IPS-NIHi7 (cell line): ENCODE measurements around the gene SH2D4B.
A peak's percentile ranks its signal among the peaks of the same experiment; 100 is the strongest.

Source experiments
- DNase-seq: peaks from one replicate; pipeline ENCODE4 v3.0.0; 2012; ENCODE audit warnings: mixed read lengths; ENCODE audit errors: extremely low spot score

The SH2D4B gene

DNA sequence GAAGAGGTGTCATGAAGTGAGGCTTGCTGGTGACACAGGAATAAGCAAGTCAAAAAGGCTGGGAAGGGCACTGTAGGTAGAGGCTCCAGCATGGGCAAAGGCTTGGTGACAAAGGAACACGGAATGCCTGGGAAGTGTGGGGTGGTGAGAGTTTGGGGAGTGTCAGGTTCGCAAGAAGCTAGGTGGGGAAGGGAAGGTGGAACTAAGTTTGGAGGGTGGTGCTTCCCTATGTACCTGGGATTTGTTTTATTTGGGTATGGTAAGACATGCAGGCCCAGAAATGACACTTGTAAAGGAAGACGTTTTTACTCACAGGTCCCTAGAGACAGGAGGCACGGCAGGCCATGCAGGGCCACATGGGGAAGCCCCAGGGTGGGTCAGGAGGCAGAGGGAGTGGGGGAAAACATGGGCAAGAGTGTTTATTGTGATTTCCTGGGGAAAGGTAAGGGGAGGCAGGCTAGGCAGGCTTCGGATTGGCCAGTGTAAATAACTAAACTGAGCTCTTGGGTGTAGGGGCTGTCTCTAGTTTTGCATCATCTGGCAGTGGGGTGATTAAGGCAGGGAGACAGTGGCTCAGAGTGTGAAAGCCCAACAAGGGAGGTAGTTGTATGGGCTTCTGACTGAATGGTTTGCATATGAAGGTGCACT is 52.1 kb downstream of the SH2D4B start:
- no peak for DNase-seq

DNA sequence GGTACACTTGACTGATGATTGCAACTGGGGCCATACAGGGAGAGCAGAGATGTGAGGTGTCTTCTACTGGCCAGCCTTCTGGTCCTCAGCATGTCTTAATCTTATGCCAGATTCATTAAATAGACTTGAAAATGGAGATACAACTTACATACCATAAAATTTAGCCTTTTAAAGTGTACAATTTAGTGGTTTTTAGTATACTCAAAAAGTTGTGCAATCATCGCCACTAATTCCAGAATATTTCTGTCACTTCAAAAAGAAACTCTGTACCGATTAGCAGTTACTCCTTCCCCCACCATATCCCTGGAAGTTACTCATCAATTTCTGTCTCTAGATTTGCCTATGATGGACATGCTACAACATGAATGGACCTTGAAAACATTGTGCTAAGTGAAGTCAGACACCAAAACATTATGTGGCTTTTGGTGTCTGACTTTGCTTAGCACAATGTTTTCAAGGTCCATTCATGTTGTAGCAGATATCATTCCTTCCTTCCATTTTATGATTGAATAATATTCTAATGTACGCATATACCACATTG is 53.0 kb downstream of the SH2D4B start:
- DNase-seq: no peak

DNA sequence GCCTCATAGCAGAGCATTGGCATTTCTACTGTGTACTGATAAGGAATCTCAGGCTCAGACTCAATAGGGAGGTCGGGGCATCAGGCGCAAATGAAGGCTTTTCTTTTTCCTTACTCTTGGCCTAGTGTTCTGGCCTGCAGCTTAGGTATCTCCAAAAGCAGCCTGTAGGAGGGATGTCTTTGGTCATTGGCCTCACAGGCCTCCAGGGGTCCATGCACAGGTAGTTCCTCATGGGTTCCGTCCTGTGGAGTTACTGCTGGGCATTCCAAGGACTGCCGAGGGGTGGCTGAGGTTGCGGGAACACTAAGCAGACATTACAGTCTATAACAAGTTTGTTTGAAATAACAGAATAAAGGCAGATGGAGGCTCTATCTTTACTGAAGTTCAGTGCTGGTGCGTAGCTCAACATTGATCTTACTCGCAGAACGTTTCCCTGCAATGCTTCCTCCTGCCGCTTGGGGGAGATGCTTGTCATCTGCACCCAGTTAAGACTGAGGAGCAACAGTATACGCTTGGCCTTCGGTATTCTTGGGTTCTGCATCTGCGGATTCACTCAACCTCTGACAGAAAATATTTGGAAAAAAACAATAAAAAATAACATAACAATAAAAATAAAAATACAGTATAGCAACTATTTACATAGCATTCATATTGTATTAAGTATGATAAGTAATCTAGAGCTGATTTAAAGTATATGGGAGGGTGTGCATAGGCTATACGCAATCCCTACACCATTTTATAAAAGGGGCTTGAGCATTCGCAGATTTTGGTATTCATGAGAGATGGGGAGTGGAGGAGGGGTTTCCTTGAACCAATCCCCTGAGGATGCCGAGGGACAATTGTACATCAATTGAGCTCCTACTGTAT is 58.9 kb downstream of the SH2D4B start:
- peak; percentile 78 for DNase-seq

DNA sequence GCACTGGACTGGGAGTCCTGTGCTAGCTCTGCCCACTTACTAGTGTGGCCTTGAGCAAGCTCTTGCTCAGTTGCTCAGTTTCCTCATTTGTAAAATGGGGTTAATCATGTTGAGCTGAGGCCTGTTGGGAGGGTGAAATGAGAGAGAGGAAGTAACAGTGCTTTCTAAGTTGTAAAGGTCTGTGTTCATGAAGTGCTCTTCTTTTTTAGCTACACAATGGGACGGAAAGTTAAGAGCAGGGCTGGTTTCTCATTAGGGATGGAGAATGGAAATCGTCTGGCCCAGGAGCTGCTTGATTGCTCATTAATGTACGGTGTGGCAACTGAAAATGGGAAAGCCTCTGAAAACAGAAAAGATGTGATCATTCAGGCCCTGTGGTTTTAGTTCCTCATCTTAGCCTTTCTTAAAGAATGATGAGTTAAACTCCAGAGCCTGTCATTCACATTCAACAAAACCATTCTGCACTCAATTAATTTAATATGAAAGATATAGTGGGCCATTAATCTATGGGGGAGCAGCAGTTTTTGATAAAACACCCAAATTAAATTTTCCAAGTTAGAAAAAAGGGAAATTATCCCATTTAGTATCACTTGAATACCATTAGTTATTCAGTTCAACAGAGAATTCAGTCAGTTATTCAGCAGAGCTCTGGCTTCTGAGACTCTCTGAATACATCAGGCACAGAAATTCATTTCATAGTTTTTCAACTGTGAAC is 60.5 kb downstream of the SH2D4B start:
- no peak for DNase-seq

DNA sequence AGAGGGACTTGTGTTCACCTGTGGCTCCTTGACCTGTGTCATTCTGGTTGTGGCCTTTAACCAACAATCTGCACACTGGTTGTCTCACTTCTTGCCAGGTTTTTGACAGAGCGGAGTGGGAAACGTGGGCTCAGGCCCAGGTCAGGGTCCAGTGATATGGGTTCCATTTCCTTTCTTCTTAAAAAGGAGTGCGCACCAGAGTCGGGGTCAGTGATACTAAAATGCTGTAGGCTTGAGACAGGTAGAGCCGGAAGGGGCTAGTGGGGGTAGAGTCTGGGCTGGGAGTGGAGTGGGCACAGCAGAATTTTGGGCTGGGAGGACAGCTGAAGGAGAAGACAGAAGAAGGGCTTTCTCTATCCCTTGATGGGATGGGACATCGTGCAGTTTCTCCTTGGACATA is 61.2 kb downstream of the SH2D4B start:
- DNase-seq: no peak

DNA sequence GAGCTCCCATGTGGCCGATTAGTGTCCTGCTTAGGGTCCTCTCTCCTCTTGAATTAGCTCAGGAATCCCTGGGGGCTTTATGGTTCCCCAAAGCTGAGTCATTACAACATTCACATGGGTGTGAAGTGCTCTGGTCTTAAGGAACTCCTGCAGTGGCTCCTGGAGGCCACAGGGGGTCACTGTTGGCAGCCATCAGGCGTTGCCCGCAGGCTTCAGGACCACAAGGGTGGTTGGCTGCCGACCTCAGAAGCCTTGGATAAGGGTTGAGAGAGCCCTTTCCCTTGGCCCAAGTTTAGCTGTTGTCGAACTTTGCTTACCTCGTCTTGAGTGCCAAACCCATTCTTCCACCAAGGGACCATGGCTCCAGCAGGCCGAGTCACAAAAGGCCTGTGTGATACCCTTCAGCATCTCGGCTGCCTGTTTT is 61.7 kb downstream of the SH2D4B start:
- peak; percentile 90 for DNase-seq

DNA sequence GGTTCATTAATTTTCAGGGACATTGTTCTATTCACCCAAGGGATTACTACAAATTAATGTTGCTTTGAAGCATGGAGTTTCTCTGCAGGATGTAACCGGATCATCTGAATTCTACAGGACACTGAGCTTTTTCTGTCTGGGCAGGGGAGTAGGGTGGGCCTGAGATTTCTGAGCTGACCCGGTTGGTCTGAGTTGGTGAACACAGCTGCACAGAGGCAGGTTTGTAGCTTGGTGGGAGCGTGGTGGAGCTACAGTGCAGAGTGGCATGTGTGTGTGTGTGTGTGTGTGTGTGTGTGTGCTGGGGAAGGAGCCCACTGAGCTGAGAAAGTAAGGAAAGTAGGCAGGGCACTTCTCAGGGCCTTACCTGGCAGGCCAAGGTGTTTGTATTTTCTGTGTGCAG is 62.6 kb downstream of the SH2D4B start:
- DNase-seq: no peak

DNA sequence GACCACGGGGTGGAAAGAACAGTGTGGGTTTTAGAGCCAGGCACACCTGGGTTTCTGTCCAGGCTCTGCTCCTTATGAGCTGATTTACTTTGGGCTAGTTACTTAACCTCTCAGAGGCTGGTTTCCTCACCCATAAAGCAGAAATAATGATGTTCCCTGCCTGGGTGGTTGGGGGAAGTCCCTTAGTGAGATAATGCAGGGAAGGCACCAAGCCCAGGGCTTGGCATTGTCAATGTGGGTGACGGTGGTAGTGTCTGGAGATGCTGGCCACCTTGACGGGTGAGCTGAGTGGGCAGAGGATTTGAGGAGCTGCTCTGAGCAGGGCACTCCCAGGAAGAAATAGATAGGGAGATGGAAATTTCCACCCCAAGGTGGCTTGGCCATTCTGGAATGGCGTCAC is 65.2 kb downstream of the SH2D4B start:
- DNase-seq: no peak

DNA sequence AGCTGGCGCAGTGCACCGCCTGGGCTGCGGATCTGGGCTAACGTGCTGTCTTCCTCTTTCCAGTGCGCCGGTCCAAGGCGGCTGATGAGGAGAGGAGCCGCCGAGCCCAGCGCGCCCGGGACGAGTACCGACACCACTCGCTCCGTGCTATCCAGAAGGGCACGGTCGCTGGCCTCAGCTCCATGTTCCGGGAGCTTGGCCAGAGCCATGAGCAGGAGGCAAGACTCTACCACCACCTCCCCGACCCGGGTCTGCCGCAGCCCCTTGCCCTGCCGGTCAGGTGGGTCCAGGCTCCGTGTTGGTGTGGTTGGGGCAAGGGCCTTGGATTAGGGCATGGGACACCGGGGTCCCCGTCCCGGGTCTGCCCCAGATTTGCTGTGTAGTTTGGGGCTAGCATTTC is 65.8 kb downstream of the SH2D4B start:
- no peak for DNase-seq

DNA sequence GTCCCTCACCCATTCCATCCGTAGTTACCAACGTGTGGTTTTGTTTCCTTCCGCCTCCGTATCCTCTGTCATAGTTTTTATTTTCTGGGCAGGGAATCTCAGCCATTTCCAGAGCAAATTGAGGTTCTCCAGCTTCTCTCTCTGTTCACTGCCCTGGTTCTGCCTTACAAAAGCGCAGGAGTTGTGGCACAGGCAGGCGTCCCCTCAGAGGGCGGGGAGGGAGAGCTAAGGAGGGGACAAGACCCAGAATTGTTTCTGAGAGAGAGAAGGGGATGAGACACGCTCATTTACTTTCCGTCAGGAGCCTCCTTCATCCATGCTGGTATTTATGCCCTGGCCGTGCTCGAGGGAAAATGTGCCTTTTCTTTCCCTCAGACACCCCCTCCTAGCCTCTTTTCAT is 71.0 kb downstream of the SH2D4B start:
- DNase-seq: no peak

DNA sequence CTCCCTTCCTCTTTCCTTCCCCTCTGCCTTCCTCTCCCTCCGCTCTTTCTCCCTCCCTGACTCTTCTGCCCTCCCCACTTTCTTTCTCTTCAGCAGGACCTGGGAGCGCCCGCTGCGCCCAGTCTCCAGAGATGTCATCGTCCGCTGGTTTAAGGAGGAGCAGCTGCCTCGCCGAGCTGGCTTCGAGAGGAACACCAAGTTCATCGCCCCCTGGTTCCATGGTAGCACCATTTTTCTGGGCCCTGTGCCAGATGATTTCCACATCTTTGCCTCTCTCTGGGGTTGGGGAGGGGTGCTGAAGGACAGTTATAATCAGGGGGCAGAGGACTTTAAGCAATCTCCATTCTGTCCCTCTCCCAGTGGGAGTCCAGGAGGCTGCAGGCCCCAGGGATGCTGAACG is 71.6 kb downstream of the SH2D4B start:
- DNase-seq: no peak

DNA sequence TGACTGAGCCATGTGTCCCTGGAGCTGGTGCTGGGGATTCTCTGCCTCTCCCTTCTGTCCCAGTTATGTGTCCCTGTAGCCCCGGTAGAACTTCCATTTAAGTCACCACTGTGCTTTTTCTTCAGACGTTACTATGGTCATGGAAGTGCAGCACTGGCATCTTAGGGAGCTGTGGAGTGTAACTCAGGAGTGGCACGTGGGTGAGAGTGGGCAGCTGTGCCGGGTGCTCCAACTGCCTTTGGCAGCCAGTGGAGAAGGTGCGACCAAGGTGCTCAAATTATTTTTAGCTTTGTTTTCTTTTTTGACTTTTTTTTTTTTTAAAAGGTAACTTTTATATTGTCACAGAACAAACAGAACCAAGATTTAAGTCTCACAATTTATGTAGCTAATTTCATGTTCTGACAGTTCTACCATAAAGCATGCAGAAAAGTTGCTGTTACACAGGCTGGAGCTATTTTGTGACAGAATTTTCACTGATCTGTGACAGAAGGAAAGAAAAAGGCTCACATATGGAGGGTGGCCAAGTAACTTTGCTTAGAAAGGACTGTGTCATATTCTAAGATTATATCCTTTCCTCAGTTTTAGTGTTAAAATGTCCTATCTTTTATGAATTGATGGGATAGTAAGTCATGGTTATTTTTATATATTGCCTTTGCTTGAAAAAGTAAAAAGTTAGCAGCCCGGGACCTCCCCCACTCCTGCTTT is 73.9 kb downstream of the SH2D4B start:
- DNase-seq: no peak

DNA sequence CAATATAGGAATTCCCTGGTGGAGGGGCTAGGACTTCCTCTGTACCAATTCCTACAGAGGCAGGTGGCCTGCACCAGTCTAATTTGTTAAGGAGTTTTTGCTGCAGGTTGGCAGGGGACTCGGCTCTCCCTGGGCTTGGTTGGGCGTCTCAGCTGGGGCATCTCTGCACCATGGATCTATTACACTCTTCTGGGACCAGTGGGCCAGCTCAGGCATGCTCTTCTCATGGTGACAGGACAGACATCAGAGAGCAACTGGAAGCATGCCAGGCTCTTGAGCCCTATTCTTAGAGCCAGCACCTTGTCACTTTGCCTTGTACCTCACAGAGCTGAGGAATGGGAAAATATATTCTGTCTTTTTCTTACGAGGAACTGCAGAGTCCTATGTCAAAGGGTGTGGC is 74.6 kb downstream of the SH2D4B start:
- no peak for DNase-seq

DNA sequence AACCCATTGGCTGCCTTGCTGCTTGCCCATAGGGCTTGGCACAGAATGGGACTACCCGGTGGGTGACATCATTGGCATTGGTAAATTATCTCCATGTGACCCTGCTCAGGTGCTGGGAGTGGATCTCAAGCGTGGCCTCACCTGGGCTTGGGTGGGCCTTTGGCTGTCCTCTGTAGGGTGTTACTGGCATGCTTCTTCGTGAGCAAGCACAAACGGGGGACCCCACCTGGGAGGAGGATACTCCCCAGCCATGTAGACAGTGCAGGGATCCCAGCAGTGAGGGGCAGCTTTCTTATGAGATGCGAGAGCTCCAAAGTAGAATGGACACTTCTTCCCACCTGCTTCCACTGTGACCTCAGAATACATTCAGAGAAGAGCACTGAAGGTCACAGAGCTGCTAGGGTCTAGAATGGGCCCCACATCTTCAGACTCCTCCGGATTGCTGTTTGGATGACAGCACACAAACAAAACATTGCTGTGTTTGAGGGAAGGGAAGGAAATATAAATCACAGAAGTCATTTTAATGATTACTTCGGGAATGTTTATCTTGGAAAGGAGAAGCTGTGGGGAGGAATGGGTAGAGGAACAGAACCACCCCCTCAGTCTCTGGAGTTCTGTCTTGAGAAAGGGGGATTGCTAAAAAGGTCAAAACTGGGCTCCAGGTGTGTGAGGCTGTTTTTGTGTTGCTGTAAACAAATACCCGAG is 75.9 kb downstream of the SH2D4B start:
- no peak for DNase-seq

DNA sequence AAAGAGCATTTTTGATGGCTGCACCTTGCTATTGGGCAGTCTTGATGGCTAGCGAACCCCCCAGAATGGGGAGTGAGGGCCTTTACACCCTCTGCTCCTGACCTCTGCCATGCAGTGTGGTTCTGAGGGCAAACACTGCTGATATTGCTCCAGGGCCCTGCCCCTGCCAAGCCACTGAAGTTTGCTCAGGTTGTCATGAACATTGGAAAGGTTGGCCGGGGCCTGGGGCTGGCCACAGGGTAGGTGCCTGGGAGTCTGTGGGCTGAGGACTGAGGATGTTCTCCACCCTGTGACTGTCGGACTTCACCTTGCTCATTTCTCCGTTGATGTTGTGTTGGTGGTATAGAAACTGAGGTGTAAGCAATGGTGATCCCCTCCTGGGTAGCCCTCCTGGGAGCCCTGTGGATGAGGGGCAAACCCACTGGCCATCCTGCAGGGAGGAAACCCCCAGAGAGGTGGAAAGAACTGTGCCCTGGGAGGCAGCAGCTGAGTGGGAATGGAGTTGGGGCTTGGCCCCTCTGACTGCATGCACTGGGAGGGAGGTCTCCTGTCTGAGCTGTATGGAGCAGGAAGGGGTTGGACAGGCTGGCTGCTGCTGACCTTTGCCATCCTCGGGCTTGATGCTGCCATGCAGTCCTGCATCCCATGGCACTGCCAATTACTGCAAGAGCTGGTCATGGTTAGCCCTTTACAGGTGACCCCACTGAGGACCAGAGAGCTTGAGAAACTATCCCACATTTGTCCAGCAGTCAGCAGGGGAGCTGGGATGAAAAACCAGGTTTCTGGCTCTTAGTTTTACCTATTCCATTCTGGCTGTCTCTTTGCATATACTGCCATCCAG is 77.1 kb downstream of the SH2D4B start:
- no peak for DNase-seq

DNA sequence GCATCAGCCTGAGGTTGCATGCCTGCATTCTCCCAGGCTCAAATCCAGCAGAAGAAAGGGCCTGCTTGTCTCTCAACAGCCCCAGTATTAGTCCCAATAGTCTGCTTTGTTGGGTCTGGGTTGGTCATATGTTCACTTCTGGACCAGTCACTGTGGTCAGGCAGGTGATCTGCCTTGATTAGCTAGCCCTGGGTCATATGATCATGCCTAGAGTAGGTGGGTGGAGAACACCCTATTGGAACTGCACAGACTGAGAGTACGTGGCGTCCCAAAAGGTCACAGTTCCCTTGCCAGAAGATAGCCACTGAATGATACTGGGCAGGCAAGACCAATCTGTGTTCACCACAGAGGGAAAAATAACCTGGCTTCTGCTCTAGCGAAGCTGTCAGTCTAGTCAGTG is 80.1 kb downstream of the SH2D4B start:
- no peak for DNase-seq

DNA sequence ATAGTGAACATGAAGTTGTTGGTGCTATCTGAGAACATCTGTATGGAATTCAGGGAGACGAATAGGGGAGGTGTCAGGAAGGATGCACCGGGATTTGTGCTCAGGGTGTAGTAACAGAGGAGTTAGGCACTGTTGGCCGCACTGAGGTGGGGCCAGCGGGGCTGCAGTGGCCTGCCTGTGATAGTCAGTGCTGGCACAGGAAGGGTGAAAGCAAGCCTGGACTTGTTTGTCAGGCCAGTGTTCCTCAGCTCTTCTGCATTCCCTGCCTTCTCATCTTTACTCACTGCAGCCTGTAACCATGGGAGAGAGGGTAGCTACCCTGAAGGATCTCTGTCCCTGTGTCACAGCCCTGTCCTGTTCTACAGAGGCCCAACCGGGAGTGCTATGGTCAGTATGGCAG is 81.3 kb downstream of the SH2D4B start:
- no peak for DNase-seq

DNA sequence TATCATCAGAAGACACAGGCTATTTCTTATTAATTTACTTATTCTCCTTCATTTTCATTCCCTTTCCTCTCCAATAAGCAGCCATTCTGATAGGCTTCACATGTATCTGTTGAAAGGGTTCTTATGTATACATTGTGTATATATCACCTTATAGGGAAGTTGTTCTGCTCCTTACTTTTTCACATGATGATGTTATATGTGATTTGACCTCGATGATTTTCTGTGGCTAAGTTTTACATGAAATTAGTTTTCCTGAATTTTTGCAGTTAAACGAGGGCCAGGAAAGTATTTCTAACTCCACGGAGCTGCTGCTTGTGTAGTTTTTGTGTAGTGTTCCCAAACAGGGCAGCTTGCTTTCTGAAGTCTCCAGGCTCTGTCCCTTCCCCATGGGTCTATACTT is 84.5 kb downstream of the SH2D4B start:
- DNase-seq: no peak

DNA sequence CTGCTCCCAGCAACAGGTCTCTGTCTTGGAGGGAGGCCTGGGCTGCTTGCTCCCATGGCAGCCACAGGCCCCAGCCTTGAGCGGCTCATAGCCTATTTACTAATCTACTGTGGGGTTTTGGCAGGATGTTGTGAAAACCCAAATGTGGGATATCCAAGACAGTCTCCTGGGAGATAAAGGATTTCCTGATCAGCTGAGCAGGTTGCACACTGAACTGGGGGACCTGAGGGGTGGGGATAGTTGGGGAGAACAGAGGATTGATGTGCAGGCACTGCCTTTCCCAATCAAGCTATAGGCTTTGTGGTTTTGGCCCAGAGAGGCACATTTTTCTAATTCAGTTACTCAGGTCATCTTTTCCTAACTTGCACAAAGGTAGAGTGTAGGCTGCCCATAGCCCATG is 92.6 kb downstream of the SH2D4B start:
- no peak for DNase-seq

DNA sequence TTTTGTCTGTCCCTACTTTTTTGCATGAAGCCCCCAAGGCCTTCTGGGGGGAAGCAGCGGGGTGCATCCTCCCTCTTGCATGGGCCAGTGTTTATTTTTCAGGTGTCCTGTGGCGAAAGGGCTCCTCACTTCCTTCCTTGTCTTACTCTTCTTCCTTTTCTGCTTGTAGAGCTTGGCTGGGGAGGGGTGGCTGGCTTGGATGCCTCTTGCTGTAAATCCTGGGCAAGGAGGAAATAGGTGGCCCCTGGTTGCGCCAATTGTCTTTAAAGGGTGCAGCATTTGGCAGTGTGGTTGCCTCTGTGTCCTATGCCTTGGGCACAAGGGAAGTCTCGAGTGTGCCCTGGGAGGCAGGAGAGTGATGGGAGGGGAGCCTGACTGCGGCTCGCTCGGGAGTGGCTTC is 95.0 kb downstream of the SH2D4B start:
- no peak for DNase-seq
